Keratinocyte (primary cell): ENCODE data around the gene SLC51B. TPM values are rescaled to one million over a fixed set of nuclear protein-coding genes. Genes with fewer than 3 reads are reported as not detected.

Experiments used
- DNase-seq: peaks from one replicate; pipeline ENCODE4 v3.0.0-alpha.2; 2011; ENCODE audit warnings: low read depth, missing footprints, low spot score
- FAIRE-seq: peaks from 2 replicates; lab custom pipeline; 2011; peaks lifted over from hg19 to GRCh38; lab: Jason Lieb, UNC
- H2AFZ ChIP-seq: 2 replicates; pipeline ENCODE4 v1.6.0; 2012; ENCODE audit warnings: low read length, control low read depth, inconsistent platforms; ENCODE audit not compliant: control insufficient read depth
- H3K27ac ChIP-seq: 2 replicates; pipeline ENCODE4 v1.5.1; 2011; ENCODE audit warnings: low read length; ENCODE audit not compliant: control insufficient read depth, insufficient read depth
- H3K27me3 ChIP-seq: 3 replicates; pipeline ENCODE4 v1.6.0; 2011; ENCODE audit warnings: low read length; ENCODE audit not compliant: control insufficient read depth, insufficient read depth; ENCODE audit errors: extremely low read depth
- H3K36me3 ChIP-seq, 2 experiments: 2 replicates in 1 of 2; 3 replicates in 1 of 2; pipeline ENCODE4 v1.5.1; 2011; ENCODE audit warnings: low read length in 2 of 2, mild to moderate bottlenecking in 1 of 2; ENCODE audit not compliant: control insufficient read depth in 2 of 2, insufficient read depth in 2 of 2; ENCODE audit errors: extremely low read depth in 1 of 2
- H3K4me1 ChIP-seq: 3 replicates; pipeline ENCODE4 v1.5.1; 2011; ENCODE audit warnings: low read length; ENCODE audit not compliant: control insufficient read depth, insufficient read depth; ENCODE audit errors: extremely low read depth
- H3K4me2 ChIP-seq: 3 replicates; pipeline ENCODE4 v1.6.0; 2011; ENCODE audit warnings: low read depth, low read length; ENCODE audit not compliant: control insufficient read depth, insufficient read depth; ENCODE audit errors: extremely low read depth
- H3K4me3 ChIP-seq, 3 experiments: fragments of 200-600 bp in 1 of 3; sonication (generic) in 1 of 3; 2 replicates in 2 of 3; 3 replicates in 1 of 3; pipeline ENCODE4 v1.5.1; 2011 to 2016; ENCODE audit warnings: low read length in 3 of 3, mild to moderate bottlenecking in 3 of 3, control low read depth in 2 of 3, inconsistent platforms in 1 of 3, low read depth in 1 of 3, mixed read lengths in 1 of 3, mixed run types in 1 of 3, moderate library complexity in 1 of 3; ENCODE audit not compliant: control insufficient read depth in 2 of 3, insufficient read depth in 2 of 3; ENCODE audit errors: extremely low read depth in 1 of 3
- H3K79me2 ChIP-seq: 2 replicates; pipeline ENCODE4 v1.6.0; 2012; ENCODE audit warnings: low read length; ENCODE audit not compliant: control insufficient read depth, insufficient read depth
- H3K9ac ChIP-seq: 3 replicates; pipeline ENCODE4 v1.6.0; 2011; ENCODE audit warnings: low read length; ENCODE audit not compliant: control insufficient read depth, insufficient read depth; ENCODE audit errors: extremely low read depth
- H3K9me1 ChIP-seq: 3 replicates; pipeline ENCODE4 v1.6.0; 2011; ENCODE audit warnings: low read length; ENCODE audit not compliant: control insufficient read depth, insufficient read depth; ENCODE audit errors: extremely low read depth
- H3K9me3 ChIP-seq: 2 replicates; pipeline ENCODE4 v1.5.1; 2012; ENCODE audit warnings: low read depth, low read length; ENCODE audit not compliant: control insufficient read depth
- H4K20me1 ChIP-seq: 3 replicates; pipeline ENCODE4 v1.6.0; 2011; ENCODE audit warnings: low read length; ENCODE audit not compliant: control insufficient read depth, insufficient read depth; ENCODE audit errors: extremely low read depth
- EZH2 ChIP-seq: IDR thresholded peaks from one replicate; pipeline ENCODE4 v1.6.1; 2012; ENCODE audit warnings: inconsistent platforms, mild to moderate bottlenecking, low read length, moderate library complexity
- dilution Hi-C: fragments of 300-500 bp; cut with MboI; formaldehyde crosslinking; loops from one replicate; pipeline ENCODE4 v1.7.0; 2020; ENCODE audit warnings: low sequenced_read_pairs; ENCODE audit not compliant: extremely low pct_ligation_motif_present
- polyA plus RNA-seq, 5 experiments: library from polyadenylated mRNA; depleted of rRNA in 3 of 5; stranded (reverse) in 3 of 5; stranded (forward) in 1 of 5; unstranded in 1 of 5; fragments of >200 nt; gene quantifications; 1 replicate in 1 of 5; 2 replicates in 3 of 5; 3 replicates in 1 of 5; pipeline versions ENCODE4 v1.2.1 to v1.2.3, GENCODE V29; 2011 to 2012; ENCODE audit warnings: missing spikeins in 2 of 5, low read depth in 1 of 5, low replicate concordance in 1 of 5
- TF ChIP-seq, protein P1 (sequence below), 3 experiments: IDR thresholded peaks in 1 of 3; conservative IDR thresholded peaks in 1 of 3; optimal IDR thresholded peaks in 1 of 3; 2 replicates in 2 of 3; 3 replicates in 1 of 3; pipeline versions ENCODE3 to v1.5.1; 2011; ENCODE audit warnings: low read length in 3 of 3, mild to moderate bottlenecking in 3 of 3, moderate library complexity in 2 of 3, control low read depth in 1 of 3, inconsistent platforms in 1 of 3; ENCODE audit not compliant: insufficient read depth in 2 of 3; ENCODE audit errors: extremely low read depth in 1 of 3

The SLC51B gene
- polyA plus RNA-seq, 1 donor (not counting 4 experiments of a cell fraction or from before 2014, with no cell fraction given) = not detected

DNA sequence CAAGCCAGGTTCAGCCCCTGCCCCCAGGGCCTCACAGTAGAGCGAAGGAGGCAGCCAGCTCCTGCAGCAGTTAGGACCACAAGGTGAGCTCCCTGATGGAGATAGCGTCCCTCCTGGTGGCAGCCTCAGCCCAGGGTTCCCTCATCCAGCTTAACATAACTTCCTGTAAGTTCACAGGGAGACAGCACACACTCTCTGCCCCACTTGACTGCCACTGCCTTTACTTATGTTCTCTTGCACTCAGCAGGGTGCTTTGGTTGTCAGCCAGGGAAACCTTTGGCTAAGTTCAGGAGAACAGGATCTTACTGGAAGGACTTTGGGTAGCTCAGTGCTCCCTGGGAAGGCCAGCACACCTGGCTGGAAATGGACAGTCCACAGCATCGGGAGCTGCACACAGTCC, 42.2 kb downstream of the SLC51B start:
- Histone ChIP-seq H3K9ac (no peak overlapping the region), H3K9me3 (no peaks in the 10 kb centered on the region), H3K27ac (no peak overlapping the region), H3K4me2 (no peak overlapping the region), H3K4me3 (no peak overlapping the region), H3K4me1 (peaks cover 4% of the 10 kb centered on the region), H2AFZ (no peak overlapping the region), H3K79me2 (no peaks in the 10 kb centered on the region), H3K27me3 (peaks cover 10% of the 10 kb centered on the region), H3K9me1 (no peaks in the 10 kb centered on the region), H3K36me3 (no peaks in the 10 kb centered on the region), H4K20me1 (no peaks in the 10 kb centered on the region)
- no peak for FAIRE-seq
- dilution Hi-C loops = no loop called here
- no peak for TF ChIP-seq EZH2
- TF ChIP-seq, protein P1, sequence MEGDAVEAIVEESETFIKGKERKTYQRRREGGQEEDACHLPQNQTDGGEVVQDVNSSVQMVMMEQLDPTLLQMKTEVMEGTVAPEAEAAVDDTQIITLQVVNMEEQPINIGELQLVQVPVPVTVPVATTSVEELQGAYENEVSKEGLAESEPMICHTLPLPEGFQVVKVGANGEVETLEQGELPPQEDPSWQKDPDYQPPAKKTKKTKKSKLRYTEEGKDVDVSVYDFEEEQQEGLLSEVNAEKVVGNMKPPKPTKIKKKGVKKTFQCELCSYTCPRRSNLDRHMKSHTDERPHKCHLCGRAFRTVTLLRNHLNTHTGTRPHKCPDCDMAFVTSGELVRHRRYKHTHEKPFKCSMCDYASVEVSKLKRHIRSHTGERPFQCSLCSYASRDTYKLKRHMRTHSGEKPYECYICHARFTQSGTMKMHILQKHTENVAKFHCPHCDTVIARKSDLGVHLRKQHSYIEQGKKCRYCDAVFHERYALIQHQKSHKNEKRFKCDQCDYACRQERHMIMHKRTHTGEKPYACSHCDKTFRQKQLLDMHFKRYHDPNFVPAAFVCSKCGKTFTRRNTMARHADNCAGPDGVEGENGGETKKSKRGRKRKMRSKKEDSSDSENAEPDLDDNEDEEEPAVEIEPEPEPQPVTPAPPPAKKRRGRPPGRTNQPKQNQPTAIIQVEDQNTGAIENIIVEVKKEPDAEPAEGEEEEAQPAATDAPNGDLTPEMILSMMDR (optimal IDR thresholded peaks at IDR 0.05 in 1 of 3, IDR thresholded peaks at IDR 0.05 in 1 of 3, conservative IDR thresholded peaks at IDR 0.05 in 1 of 3; ENCODE audit: extremely low read depth in 1 of 3, insufficient read depth in 2 of 3, low read length in 3 of 3) = no peak
- no peak for DNase-seq

DNA sequence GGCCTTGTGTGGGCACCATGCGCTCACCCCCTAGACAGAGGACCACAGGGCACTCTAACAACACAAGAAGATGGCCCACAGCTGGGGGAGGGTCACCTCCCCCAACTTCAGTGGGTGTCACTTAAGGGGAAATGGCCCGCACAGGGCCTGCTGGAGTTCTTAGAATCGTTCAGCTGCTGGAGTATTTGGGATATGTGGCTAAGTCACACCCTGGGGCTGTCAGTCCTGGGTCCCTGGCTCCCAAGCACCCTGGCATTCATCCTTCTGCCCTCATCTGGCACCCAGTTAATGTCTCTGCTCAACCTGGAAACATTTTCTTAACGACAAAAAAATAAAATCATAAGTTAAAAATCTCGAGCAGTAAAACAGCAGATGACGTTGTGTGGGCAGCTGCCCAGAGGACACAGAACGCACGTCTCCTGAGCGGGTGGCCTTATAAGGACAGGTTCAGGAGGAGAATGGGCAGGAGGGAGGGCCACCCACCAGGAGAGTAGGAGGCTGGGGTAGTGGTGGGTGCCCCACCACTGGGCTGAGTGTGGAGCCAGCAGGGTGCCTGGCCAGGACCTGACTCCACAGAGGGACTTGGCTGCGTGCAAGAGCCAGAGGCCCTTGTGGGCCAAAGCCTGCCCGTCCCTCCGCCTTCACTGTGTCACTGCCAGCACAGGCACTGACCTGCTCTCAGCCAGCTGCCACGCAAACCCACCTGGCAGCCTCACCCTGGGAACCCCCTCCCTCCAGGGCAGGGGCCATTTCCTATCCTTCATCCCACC, 42.9 kb downstream of the SLC51B start:
- DNase-seq (no peak), FAIRE-seq (no peak)
- H3K4me1 ChIP-seq = peaks cover 4% of the 10 kb centered on the region
- no peaks in the 10 kb centered on the region for H3K9me1 ChIP-seq
- no peaks in the 10 kb centered on the region for H3K36me3 ChIP-seq
- H4K20me1 ChIP-seq = no peaks in the 10 kb centered on the region
- H3K9ac ChIP-seq = no peak overlapping the region
- H3K79me2 ChIP-seq = no peaks in the 10 kb centered on the region
- no peaks in the 10 kb centered on the region for H3K9me3 ChIP-seq
- no peak overlapping the region for H3K4me3 ChIP-seq
- TF ChIP-seq, protein P1 (optimal IDR thresholded peaks at IDR 0.05 in 1 of 3, IDR thresholded peaks at IDR 0.05 in 1 of 3, conservative IDR thresholded peaks at IDR 0.05 in 1 of 3; ENCODE audit: extremely low read depth in 1 of 3, insufficient read depth in 2 of 3, low read length in 3 of 3) = no peak
- no peak for TF ChIP-seq EZH2
- H2AFZ ChIP-seq = no peak overlapping the region
- no peak overlapping the region for H3K27ac ChIP-seq
- dilution Hi-C loops = no loop called here
- H3K4me2 ChIP-seq = no peak overlapping the region
- peaks cover 7% of the 10 kb centered on the region for H3K27me3 ChIP-seq
